HepG2 (cell line): ENCODE measurements around the gene GALK2.

Source experiments
- KMT2A ChIP-seq: sonication (generic); formaldehyde crosslinking; IDR thresholded peaks from 2 replicates; pipeline ENCODE4 v1.4.0; 2020; ENCODE audit warnings: missing genetic modification reagents
- MXD4 ChIP-seq: IDR thresholded peaks from 2 replicates; pipeline ENCODE4 v1.6.1; 2016; ENCODE audit warnings: mild to moderate bottlenecking, missing biosample characterization, missing genetic modification reagents

GRCh38 chr15:49164865-49165264, 5.2 kb upstream of the GALK2 start:
- no peak for TF ChIP-seq MXD4
- TF ChIP-seq KMT2A (CRISPR knock-in tag), result no peak
